ENCODE results near the gene ADORA1. TPM values are rescaled to one million over a fixed set of nuclear protein-coding genes. Genes with fewer than 3 reads are reported as not detected.

Gene ADORA1
- total RNA-seq, 1 experiment from 2014 or later = 0.58 TPM

DNA sequence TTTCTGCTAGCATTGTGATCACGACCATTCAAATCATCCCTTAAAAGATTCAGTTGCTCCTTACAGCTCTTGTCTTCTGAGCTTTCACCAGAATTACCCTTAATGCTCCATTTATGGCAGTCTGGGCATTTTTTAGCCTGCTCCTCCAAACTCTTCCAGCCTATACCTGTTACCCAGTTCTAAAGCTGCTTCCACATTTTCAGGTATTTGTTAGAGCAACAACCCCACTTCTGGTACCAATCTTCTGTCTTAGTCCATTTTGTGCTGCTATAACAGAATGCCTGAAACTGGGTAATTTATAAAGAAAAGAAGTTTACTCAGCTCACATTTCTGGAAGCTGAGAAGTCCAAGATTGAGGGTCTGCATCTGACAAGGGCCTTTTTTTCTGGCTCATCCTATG is 30.9 kb downstream of the ADORA1 start:
- no peak for DNase-seq (ENCODE audit: low spot score)

DNA sequence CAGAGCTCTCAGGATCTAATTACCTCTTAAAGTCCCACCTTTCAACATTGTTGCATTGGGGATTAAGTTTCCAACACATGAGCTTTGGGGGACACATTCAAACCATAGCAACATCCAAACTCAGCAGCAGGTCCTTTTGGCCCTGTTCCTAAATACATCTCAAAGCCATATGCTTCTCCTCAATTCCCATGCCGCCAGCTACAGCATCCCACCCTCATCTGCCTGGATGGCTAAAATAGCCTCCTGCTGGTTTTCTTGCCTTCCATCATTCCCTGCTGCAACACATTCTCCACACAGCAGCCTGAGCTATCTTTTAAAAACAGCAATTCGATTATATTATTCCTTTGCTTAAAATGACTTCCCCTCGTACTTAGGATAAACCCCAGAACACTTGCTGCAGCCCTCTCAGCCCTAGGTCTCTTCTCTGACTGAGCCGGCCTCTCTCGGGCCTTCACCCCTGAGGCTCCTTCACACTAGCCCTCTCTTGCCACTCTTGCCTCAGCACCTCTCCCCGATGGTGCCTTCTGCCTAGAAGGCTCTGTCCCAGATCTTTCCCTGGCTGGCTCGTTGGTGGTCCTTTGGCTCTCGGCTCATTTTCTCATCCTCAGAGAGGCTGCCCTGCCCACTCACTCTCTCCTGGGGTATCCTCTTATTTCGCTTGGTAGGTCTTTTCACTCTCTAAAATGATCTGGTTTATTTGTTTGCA is 31.6 kb downstream of the ADORA1 start:
- DNase-seq (ENCODE audit: low spot score) = no peak

DNA sequence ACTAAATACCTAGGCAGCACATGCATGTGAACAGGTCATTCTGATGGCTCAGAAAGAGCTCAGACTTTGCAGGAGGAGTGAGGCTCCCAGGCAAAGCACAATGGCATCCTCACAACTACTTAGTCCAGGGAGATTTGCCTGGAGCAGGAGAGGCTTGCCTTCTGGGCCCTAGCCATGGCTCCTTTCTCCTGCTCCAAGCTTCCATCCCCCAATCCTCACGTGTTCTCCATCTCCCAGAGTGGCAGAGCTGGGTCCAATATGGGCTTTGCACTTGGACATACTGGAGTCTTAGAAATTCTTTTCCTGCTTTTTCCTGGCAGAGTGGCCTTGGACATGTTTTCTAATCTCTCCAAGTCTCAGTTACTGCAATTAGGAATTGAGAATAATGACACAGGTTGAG is 32.3 kb downstream of the ADORA1 start:
- DNase-seq (ENCODE audit: low spot score) = no peak

DNA sequence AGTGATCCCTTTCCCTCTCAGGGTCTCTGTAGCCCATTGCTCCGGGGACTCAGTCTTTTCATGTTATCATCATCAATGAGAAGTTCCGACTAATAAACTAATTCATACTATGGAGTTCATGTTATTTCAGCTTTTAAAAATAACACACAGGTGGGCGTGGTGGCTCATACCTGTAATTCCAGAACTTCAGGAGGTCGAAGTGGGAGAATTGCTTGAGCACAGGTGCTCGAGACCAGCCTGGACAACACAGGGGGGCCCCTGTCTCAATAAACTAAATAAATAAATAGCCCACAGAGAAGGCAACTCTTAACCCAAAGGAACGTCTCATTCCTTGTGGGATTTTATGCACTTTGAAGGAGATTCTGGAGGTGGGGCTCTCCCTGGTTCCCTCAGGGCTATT is 33.6 kb downstream of the ADORA1 start:
- no peak for DNase-seq (ENCODE audit: low spot score)

DNA sequence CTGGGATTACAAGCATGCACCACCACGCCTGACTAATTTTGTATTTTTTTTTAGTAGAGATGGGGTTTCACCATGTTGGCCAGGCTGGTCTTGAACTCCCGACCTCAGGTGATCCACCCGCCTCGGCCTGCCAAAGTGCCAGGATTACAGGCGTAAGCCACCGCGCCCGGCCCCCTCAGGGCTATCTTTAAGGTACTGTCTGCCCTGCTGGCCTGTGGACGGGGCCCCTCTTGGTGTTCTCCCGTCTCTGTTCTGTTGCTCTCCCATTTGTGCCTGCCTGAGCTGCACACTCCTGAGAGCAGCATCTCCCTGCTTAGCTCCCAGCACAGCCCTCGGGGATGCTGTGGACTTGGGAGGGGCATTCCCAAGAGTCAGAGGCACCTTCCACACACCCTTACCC is 34.2 kb downstream of the ADORA1 start:
- DNase-seq (ENCODE audit: low spot score) = no peak

DNA sequence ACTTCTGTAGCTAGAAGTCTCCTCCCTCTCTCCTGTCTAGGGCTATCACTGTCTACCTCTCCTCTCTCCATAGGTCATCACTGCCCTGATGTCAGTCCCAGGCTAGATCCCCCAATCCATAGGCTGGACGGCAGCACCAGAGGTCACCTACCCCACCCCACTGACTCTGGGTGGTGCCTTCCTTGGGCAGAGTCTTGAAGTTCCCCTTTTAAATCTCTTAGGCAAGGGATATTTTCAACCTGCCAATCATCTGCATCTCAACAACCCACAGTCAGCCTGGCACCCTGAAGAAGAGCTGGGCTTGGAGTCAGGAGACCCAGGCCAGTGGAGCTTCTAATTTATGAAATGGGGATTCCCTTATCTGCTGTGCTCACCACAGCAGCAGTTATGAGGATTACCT is 34.9 kb downstream of the ADORA1 start:
- no peak for DNase-seq (ENCODE audit: low spot score)

DNA sequence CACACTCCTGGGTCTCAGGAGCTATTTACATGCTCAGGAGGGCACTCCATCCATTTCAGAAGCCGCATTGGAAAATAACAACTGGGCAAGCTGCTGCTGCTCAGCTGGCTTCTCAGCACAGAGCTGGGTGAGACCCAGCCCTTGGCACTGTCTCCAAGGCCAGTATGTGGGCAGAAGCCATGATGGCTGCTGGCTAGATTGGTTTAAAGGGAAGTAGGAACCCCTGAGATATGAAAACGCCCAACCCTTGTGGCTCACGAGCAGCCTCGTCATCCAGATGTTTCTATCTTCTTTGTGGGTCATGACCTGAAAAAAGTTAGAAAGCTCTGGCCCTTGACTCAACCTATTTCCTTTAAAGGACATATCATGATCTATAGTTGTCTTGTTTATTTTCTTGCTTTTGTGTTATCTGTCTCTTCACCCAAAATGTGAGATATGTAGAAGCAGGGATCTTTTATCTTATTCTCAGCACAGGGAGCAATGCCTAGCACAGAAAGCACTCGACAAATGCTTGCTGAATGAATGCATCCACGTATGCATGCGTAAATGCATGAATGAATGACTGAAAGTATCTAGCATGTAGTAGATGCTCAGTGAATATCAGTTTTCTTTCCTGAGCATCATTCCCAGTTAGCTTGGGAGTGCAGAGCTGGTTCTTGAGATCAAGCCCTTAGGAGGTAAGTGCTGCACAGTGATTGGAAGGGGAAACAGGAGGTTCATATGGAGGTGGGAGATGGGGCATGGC is 36.5 kb downstream of the ADORA1 start:
- no peak for DNase-seq (ENCODE audit: low spot score)

DNA sequence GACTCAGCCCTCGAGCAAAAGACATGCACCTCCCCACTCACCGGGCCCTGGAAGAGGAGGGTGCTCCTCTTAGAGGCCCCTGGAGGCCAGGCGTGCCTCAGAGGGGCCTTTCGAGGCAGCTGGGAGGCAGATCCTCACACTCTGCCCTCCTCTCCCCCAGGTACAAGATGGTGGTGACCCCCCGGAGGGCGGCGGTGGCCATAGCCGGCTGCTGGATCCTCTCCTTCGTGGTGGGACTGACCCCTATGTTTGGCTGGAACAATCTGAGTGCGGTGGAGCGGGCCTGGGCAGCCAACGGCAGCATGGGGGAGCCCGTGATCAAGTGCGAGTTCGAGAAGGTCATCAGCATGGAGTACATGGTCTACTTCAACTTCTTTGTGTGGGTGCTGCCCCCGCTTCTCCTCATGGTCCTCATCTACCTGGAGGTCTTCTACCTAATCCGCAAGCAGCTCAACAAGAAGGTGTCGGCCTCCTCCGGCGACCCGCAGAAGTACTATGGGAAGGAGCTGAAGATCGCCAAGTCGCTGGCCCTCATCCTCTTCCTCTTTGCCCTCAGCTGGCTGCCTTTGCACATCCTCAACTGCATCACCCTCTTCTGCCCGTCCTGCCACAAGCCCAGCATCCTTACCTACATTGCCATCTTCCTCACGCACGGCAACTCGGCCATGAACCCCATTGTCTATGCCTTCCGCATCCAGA is 37.7 kb downstream of the ADORA1 start:
- no peak for DNase-seq (ENCODE audit: low spot score)

DNA sequence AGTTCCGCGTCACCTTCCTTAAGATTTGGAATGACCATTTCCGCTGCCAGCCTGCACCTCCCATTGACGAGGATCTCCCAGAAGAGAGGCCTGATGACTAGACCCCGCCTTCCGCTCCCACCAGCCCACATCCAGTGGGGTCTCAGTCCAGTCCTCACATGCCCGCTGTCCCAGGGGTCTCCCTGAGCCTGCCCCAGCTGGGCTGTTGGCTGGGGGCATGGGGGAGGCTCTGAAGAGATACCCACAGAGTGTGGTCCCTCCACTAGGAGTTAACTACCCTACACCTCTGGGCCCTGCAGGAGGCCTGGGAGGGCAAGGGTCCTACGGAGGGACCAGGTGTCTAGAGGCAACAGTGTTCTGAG is 38.3 kb downstream of the ADORA1 start:
- no peak for DNase-seq (ENCODE audit: low spot score)

DNA sequence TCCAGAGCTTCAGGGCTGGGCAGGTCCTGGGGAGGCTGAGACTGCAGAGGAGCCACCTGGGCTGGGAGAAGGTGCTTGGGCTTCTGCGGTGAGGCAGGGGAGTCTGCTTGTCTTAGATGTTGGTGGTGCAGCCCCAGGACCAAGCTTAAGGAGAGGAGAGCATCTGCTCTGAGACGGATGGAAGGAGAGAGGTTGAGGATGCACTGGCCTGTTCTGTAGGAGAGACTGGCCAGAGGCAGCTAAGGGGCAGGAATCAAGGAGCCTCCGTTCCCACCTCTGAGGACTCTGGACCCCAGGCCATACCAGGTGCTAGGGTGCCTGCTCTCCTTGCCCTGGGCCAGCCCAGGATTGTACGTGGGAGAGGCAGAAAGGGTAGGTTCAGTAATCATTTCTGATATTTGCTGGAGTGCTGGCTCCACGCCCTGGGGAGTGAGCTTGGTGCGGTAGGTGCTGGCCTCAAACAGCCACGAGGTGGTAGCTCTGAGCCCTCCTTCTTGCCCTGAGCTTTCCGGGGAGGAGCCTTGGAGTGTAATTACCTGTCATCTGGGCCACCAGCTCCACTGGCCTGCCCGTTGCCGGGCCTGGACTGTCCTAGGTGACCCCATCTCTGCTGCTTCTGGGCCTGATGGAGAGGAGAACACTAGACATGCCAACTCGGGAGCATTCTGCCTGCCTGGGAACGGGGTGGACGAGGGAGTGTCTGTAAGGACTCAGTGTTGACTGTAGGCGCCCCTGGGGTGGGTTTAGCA is 38.8 kb downstream of the ADORA1 start:
- no peak for DNase-seq (ENCODE audit: low spot score)

DNA sequence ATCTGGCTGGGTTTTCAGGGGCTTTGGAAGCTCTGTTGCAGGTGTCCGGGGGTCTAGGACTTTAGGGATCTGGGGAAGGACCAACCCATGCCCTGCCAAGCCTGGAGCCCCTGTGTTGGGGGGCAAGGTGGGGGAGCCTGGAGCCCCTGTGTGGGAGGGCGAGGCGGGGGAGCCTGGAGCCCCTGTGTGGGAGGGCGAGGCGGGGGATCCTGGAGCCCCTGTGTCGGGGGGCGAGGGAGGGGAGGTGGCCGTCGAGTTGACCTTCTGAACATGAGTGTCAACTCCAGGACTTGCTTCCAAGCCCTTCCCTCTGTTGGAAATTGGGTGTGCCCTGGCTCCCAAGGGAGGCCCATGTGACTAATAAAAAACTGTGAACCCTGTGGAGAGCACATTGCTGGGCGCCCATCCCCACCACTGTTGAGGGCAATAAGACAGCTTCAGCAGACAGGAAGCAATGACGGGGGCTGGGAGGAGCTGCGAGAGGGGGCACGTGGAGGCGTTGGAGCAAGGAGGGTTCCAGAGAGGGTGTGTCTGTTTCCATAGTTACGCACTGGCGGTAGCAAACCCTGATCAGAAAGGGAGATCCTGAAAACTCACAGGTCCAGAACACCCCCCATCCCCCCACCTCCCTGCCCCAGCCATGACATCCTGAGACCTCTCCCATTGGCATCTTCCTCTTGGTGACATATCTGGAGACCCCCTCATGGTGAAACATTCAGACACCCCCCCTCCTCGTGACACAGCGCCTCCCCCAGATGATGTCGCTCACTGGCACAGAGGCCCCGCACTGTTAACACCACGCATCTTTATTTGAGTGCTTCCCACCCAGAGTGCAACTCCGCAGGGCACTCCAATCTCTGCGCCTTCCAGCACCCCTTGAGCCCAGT is 39.7 kb downstream of the ADORA1 start:
- no peak for DNase-seq (ENCODE audit: low spot score)

DNA sequence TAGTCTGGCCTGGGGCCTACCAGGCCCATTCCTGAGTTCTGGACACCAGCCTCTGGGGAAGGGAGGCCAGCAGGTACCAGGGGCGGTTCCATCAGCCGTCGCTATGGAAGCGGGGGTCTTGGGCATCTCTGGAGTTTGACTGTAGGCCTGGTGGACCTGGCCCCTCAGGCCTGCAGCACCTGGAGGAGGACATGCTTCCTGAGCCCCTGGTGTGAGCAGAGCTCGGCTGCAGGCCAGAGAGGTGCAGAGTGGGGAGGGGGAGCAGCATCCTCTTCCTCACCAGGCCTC is 40.3 kb downstream of the ADORA1 start:
- DNase-seq (ENCODE audit: low spot score) = no peak

DNA sequence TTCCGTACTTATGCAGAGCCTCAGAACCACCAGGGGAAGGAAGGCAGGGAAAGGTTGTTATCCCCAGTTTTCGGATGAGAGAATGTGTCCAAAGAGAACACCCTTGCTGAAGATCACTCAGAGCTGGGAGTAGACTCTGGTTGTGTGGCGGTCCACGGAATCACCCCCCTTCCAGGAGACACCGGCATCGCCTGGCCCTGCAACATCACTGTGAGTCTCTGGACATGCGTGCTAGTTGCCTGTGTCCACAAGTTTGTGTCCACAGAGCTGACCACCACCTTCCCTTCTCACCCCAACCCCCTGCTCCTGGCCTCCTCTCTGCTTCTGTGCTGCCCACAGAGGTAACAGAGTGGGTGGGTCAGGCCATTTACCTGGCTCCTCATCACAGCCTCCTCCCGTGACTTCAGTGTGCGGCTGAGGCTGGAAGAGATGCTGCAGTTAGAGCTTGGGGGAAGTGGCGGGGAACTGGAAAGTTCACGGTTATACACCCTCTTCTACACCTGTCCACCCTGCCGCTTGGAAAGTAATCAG is 40.8 kb downstream of the ADORA1 start:
- no peak for DNase-seq (ENCODE audit: low spot score)

DNA sequence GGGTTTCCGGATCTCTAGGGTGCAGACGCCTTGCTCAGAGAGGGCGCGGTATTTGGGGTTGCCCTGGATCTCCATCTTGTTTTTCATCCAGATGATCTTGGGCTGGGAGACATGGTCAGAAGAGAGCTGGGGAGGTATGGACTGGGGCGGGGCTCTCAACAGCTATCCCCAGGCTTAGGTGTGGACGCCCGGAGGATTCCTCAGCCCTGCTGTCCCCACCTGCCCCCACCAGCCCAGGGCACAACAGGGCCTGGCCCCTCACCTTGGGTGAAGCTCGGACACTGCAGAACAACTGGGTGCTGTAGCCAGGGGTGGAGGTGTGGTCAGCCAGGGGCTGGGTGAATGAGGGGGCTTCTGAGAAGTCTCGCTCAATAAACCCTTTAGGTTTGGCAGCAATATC is 41.5 kb downstream of the ADORA1 start:
- no peak for DNase-seq (ENCODE audit: low spot score)

DNA sequence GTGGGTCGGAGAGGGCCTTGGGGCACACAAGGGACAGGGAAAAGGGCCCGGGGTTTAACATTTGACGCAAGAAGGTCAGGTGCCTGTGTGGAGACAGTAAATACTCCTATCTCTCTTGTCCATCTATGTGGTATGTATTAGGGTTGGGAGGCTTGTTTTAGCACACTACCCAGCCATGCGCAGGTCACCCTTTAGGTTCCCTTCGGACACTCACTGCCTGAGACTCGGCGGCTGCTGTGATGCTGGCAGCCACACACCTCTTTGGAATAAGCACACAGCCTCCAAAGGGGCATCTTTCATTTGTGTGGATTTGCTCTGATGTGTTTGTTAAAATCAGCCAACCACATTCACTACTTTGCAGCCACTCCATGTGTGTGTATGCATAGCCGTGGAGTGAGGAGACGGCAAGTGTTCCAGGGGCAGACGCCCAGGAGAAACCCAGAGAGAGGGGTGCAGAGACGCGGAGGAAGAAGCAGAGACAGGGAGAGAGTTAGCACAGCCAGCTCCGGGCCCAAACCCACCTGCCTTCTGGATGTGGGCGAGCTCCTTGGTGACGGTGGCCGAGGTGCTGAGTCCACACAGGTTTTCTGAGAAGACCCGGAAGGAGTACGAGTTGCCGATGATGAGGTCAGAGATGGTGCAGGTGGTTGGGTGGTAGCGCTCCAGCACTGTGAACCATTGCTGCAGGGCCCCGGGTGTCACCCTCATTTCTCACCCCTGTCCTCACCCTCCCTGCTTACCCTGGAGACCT is 42.4 kb downstream of the ADORA1 start:
- DNase-seq (ENCODE audit: low spot score) = no peak

DNA sequence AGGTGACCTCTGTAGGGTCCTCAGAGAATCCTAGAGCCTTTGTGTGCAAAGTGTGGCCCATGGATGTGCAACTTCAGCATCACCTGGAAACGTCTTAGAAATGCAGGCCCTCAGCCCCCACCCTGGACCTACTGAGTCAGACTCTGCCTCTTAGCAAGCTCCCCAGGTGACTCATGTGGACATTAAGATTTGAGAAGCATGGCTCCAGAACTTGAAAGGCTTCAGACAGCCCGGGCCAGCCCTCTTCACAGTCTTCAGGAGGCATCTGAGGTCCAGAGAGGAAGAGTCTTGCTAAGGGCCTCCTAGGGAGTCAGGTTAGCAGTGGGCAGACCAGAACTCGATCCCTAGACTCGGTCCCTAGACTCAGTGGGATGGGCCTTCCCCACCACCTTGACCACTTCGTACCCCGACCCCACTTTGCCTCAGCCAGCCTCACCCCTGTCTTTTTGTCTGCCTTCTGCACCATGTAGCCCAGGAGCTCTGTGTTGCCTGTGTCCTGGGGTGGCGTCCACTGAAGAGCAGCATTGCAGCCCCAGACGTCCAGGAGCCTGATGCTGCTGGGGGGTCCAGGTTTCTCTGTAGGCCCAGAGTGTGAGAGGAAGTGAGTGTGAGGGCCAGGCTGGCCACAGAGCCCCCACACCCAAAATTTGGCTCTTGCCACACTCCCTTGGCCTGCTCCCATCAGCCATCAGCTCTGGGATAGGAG is 43.3 kb downstream of the ADORA1 start:
- no peak for DNase-seq (ENCODE audit: low spot score)

DNA sequence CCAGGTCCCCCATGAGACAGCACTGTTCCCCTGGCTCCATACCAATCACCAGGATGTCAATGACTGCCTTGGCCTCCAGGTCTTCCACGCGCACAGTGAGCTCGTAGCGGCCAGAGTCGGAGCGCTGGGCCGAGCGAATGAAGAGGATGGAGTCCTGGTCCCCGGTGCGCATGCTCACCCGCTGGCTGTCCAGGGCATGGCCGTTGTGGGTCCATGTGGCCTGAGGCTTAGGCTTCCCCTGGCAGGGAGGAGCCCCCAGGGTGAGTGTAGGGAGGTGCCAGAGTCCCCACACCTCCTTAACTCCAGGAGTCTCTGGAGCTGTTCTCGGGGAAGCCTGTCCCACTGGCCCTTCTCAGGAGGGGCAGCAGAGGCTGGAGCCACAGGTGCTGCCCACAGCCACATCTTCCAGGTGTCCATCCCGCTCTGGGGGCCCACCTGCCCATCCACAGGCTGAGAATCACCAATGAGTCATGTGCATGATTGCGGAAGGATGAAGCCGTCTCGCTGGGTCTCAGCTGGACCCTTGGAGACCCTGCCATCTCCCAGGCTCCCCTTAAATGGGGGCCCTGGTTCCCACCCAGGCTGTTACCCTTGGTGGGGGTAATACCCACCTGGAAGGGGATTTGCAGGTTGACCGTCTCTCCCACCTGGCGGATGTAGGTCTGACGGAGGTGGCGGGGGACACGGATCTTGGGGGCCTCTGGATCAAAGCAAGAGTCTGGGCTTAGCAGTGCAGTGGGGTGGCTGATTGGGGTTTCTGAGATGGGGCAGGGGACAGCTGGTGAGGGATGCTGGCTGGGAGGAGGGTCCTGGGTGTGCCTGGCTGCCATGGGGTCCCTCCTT is 44.0 kb downstream of the ADORA1 start:
- DNase-seq (ENCODE audit: low spot score) = no peak

DNA sequence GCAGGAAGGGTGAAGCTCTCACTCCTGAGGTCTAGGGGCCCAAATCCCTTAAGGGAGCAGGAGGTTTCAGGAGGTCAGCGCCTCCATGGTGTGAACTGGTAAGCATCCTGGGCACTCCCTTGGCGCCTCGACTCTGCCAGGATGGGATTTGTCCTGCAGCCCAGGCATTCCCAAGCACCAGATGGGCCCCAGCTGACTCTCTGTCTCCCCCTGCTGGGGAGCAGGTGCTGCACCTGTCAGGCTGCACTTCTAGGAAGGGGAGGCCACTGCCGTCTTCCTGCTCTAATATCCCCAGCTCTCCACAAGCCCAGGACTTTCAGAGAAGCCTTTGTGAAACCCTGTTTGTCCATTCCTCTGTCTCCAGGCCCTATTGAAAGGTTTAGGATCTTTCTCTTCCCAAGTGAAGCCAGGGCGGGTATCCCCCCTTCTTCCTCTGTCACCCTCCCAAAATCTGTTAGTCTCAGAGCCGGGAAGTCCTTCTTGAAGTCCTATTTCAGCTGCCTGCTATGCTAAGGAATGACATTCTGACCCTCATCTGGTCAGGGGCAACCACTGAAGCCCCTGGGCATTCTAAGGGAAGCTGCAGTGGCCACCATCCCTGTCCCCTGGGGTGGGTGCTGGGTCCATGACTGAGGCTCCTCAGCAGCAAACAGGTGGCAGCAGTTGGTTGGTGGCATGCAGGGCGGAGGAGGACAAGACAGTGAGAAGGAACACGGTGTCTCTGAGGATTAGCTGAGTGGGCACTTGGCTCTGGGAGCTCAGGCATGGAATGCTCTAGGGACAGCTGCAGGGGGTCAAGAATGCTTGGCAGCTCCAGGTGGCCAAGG is 44.9 kb downstream of the ADORA1 start:
- DNase-seq (ENCODE audit: low spot score) = peak; percentile 52

All from H4 (cell line).